Spleen (tissue), 7 donors: ENCODE measurements around the gene VPS37B.

Source experiments
- POLR2A ChIP-seq, 3 donors: fragments of 450-650 bp; IDR thresholded peaks; one replicate each; pipeline ENCODE4 v1.5.1; 2017; ENCODE audit warnings: antibody characterized with exemption in 3 of 3, mild to moderate bottlenecking in 1 of 3
- POLR2AphosphoS5 ChIP-seq, 3 donors: sonication (generic); formaldehyde crosslinking; IDR thresholded peaks; one replicate each; pipeline ENCODE4 v1.5.1; 2017; ENCODE audit warnings: antibody characterized with exemption in 3 of 3
- TF ChIP-seq, protein P1 (sequence below), 11 experiments: fragments of 200-600 bp in 7 of 11; fragments of 450-650 bp in 4 of 11; sonication (generic) in 4 of 11; IDR thresholded peaks in 8 of 11; conservative IDR thresholded peaks in 3 of 11; 1 replicate in 7 of 11; 2 replicates in 4 of 11; pipeline versions ENCODE4 v1.4.0 to v1.8.0; 2016 to 2021; ENCODE audit warnings: antibody characterized with exemption in 11 of 11, inconsistent platforms in 4 of 11, mild to moderate bottlenecking in 1 of 11
- donor health status: DM: no; HTN: no; CAD: no; lungs with moderate emphysema.
- donor health status: DM: no; HTN: no; CAD: no.
- donor health status: DM: no; HTN: no; CAD: no.

DNA sequence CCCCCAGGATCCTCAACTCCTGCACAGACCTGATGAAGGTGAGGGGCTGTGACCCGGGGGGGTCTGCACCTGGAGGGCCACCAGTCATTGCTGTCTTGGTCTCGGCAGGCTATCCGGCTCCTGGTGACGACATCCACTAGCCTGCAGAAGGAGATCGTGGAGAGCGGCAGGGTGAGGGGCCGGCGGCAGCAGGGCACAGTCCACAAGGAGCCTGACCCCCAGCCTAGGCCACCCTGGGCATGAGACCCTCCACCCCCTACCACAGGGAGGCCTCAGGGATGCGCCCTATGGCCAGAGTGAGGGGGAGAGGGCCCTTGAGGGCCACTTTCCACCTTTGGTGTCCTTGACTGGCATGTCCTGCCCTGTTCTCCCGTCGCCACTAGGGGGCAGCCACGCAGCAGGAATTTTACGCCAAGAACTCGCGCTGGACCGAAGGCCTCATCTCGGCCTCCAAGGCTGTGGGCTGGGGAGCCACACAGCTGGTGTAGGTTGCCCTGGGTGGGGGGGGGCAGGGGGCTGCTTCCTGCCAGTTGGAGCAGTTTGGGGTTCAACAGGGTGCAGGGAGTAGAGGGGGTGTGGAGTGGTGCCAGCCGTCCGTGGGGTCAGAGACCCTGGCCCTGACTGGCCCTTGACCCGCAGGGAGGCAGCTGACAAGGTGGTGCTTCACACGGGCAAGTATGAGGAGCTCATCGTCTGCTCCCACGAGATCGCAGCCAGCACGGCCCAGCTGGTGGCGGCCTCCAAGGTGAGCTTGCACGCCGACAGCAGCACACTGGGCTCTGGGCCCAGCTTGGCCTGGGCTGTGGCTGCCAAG lies 35.7 kb downstream of the VPS37B start:
- TF ChIP-seq, protein P1, sequence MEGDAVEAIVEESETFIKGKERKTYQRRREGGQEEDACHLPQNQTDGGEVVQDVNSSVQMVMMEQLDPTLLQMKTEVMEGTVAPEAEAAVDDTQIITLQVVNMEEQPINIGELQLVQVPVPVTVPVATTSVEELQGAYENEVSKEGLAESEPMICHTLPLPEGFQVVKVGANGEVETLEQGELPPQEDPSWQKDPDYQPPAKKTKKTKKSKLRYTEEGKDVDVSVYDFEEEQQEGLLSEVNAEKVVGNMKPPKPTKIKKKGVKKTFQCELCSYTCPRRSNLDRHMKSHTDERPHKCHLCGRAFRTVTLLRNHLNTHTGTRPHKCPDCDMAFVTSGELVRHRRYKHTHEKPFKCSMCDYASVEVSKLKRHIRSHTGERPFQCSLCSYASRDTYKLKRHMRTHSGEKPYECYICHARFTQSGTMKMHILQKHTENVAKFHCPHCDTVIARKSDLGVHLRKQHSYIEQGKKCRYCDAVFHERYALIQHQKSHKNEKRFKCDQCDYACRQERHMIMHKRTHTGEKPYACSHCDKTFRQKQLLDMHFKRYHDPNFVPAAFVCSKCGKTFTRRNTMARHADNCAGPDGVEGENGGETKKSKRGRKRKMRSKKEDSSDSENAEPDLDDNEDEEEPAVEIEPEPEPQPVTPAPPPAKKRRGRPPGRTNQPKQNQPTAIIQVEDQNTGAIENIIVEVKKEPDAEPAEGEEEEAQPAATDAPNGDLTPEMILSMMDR (IDR thresholded peaks at IDR 0.05 in 8 of 11, conservative IDR thresholded peaks at IDR 0.05 in 3 of 11), result peak; percentile 87 to 97 (median 94)
- TF ChIP-seq POLR2A (IDR thresholded peaks at IDR 0.05) (no peak), POLR2AphosphoS5 (IDR thresholded peaks at IDR 0.05) (peak; percentile 69 to 76 (median 71))
